SK-N-SH treated with all-trans-retinoic acid at 6 μM for 48 hours (cell line): ENCODE measurements around the gene PRKD3.

Experiments used
- ARNTL ChIP-seq: fragments of 450-650 bp; formaldehyde crosslinking; IDR thresholded peaks from 2 replicates; pipeline ENCODE4 v1.5.0; 2020; ENCODE audit warnings: low read depth, mild to moderate bottlenecking, moderate library complexity, borderline replicate concordance
- PATZ1 ChIP-seq: fragments of 250-450 bp; sonication (Bioruptor Pico); IDR thresholded peaks from 2 replicates; pipeline ENCODE4 v1.8.0; 2020; ENCODE audit warnings: mild to moderate bottlenecking, moderate library complexity, borderline replicate concordance
- POU6F1 ChIP-seq: fragments of 250-450 bp; sonication (Bioruptor Pico); IDR thresholded peaks from 2 replicates; pipeline ENCODE4 v1.8.0; 2021; ENCODE audit warnings: low read depth, mild to moderate bottlenecking, moderate library complexity, borderline replicate concordance
- RARB ChIP-seq: fragments of 250-450 bp; sonication (Bioruptor Pico); IDR thresholded peaks from 2 replicates; pipeline ENCODE4 v1.8.0; 2021; ENCODE audit warnings: mild to moderate bottlenecking, moderate library complexity
- ZFP30 ChIP-seq: fragments of 450-650 bp; formaldehyde crosslinking; IDR thresholded peaks from 2 replicates; pipeline ENCODE4 v1.5.0; 2022; ENCODE audit warnings: mild to moderate bottlenecking, moderate library complexity

GRCh38 chr2:37367310-37367709 lies 42.7 kb upstream of the PRKD3 start:
- TF ChIP-seq RARB, result no peak
- TF ChIP-seq POU6F1, result no peak
- TF ChIP-seq ZFP30 (CRISPR knock-in tag), result no peak
- no peak for TF ChIP-seq PATZ1 (CRISPR knock-in tag)
- TF ChIP-seq ARNTL (CRISPR knock-in tag), result no peak
